ENCODE results near the gene SETD7.

Gene SETD7

DNA sequence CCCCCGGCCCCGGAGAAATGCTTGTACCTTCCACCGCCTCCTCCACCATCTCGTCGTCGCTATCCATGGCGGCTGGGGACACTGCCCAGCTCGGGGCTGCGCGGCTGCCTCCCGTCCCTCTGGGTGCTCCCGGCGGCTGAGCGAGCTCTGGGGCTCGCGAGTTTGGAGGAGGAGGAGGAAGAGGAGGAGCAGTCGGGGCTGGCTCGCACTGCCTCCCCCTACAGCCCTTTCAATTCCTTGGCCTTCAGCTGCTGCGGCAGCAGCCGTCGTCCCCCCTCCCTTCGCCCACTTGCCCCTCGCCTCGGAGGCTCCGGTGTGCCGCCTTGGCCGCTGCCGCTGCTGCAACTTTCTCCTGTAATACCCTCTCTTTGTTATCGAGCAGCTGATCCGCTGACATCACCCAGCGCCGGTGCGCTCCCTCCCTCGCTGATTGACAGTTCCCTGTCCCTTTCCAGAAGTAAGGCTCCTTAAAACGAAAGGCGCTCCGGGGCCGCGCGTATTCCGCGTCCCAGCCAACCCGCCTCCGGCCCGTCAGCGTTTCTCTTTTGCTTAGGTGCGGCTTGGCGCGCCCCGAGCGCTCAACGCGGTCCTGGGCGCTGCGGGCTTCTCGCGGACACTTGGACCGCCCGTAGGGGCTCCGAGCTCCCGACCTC lies at the start of gene SETD7:
TSS of gene SETD7 (minus strand) at position 149 of the 653 bp plus-strand sequence. CDS start at position 67, 82 bp downstream.
- in situ Hi-C loops (cut with HindIII; ENCODE audit: low pct_ligation_motif_present, low pct_unique_long_range_greater_than_20kb, low sequenced_read_pairs): no loop called here
- DNase-seq: peak; percentile 76

DNA sequence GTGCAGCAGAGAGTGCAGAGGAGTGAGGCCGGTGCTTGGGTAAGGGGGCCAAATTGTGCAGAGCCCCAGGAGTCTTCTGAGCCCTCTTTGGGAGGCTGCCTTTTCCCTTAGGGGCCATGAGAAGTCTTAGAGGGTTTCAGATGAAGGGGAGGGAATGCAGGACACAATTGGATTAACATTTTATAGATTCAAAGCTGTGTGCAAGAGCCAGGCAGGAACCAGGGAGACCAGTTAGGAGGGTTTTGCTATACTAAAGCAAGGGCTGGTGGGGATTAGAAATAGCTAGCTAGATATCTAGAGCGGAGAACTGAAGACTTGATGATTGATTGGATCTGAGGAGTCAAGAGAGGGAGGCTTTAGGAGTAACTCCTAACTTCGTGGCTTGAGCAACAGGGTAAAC lies 49.5 kb upstream of the SETD7 start:
- in situ Hi-C loops (cut with HindIII; ENCODE audit: low pct_ligation_motif_present, low pct_unique_long_range_greater_than_20kb, low sequenced_read_pairs): no loop called here

DNA sequence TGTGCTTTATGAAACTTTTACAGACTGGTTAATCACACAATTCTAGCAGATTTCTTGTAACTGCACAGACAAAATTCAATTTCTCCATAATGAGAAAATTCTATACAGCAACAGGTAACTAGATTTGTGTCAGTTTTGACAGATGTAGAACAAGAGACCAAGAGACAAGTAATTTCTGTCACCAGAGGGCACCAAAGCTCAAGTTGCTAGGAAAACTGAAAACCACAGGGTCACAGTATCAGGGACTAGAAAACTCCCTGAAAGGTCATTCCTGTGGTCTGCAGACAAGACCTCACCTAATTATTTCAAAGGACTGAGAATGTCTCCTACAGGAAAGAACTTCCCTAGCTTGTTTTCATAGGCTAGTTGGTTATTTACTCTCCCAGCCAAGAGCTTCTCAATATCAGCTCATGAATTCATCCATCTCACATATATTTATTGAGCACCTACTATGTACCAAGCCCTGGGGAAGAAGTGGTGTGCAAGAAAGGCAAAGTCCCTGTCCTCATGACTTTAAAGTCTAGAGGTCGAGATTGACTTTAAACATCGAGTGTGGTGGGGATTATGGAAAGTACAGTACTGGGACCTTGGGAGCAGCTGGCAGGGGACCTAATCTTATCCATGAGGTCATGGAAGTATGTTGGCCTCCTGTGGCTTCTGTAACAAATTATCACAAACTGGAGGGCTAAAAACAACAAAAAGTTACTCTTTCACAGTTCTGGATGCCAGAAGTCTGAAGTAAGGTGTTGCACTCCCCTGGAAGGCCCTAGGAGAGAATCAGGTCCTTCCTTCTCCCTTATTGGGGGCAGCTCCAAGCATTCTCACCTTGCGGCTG lies 47.8 kb upstream of the SETD7 start:
- in situ Hi-C loops (cut with HindIII; ENCODE audit: low pct_ligation_motif_present, low pct_unique_long_range_greater_than_20kb, low sequenced_read_pairs): no loop called here
- peak; percentile 65 for DNase-seq

More for the DNA sequence above, 49.5 kb upstream of the SETD7 start:
- DNase-seq: no peak

DNA sequence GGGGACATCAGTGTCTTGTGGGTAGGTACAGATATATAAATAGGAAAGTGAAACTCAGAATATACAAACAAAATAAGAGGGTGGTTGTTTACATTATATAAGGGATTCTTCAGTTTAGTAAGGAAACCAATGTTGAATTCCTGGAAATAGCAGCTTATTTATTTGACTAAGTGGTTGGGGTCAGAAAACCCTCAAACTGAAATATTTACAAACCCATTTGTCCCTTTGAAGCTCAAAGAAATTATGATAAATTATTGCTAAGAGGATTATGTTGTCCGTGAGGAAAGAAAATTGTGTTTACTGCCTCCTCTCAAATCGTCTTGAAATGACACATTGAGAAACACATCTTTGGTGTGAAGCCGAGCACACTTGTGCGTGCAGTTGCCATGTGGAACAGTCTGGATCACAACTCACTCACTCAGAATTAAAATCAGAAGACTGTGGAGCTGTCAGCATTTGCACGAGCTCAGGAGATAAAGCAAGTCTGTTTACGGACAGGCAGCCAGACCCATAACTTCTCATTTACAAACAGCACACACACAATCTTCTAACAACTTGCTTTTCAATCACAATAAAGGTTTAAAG lies 46.8 kb upstream of the SETD7 start:
- DNase-seq: no peak
- in situ Hi-C loops (cut with HindIII; ENCODE audit: low pct_ligation_motif_present, low pct_unique_long_range_greater_than_20kb, low sequenced_read_pairs): no loop called here

- in situ Hi-C loops (cut with HindIII; ENCODE audit: low pct_ligation_motif_present, low pct_unique_long_range_greater_than_20kb, low sequenced_read_pairs): no loop called here
Observed at GRCh38 chr4:139600662-139601061, 44.6 kb upstream of the SETD7 start.

DNA sequence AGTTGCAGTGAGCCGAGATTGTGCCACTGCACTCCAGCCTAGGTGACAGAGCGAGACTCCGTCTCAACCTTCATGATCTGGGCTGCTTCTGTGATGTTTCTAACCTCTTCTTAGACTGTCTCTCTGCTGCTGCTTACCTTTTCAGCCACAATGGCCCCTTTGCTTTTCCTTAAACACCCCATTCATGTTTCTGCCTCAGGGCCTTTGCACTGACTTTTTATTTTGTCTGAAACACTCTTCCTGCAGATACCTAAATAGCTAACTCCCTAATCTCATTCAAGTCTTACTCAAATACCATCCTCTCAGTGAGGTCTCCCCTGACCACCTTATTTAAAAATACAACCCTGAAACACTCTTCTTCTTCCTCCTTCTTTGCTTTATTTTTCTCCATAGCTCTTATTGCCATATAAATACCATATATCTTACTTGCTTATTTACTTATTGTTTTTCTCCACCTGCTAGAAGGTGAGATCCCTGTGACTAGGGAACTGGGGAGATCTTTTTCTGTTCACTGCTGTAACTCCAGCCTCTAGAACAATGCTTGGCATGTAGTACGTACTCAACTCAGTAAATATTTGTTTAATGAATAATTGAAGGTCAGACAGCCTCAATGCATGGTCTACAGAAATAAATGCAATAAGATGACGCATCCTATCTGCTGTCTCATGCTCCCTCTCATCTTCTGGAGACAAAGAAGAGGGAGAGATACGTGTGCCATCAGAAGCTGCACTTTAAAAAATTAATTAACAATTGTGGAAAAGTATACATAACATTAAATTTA lies 43.8 kb upstream of the SETD7 start:
- peak; percentile 33 for DNase-seq
- in situ Hi-C loops (cut with HindIII; ENCODE audit: low pct_ligation_motif_present, low pct_unique_long_range_greater_than_20kb, low sequenced_read_pairs): no loop called here

More at GRCh38 chr4:139600662-139601061, 44.6 kb upstream of the SETD7 start:
- DNase-seq: no peak

DNA sequence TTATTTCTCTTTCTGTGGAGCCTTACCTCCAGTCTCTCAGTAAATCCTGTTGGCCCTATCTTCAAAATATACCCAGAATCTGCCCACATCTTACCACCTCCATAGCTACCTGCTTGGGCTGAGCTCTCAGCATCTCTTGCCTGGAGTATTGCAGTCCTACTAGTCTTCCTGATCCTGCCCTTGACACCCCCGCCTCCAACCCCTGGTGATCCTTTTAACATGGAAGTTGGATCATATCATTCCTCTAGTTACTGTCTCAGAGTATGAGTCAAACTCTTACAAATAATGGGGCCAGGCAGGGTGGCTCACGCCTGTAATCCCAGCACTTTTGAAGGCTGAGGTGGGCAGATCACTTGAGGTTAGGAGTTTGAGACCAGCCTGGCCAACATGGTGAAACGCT lies 43.1 kb upstream of the SETD7 start:
- DNase-seq: no peak
- in situ Hi-C loops (cut with HindIII; ENCODE audit: low pct_ligation_motif_present, low pct_unique_long_range_greater_than_20kb, low sequenced_read_pairs): no loop called here

- in situ Hi-C loops (cut with HindIII; ENCODE audit: low pct_ligation_motif_present, low pct_unique_long_range_greater_than_20kb, low sequenced_read_pairs): no loop called here
- no peak for DNase-seq
Observed at GRCh38 chr4:139596684-139597279, 40.8 kb upstream of the SETD7 start.

GRCh38 chr4:139596034-139596683 lies 40.1 kb upstream of the SETD7 start:
- DNase-seq: no peak

GRCh38 chr4:139594591-139595185 lies 38.7 kb upstream of the SETD7 start:
- DNase-seq: no peak
- in situ Hi-C loops (cut with HindIII; ENCODE audit: low pct_ligation_motif_present, low pct_unique_long_range_greater_than_20kb, low sequenced_read_pairs): no loop called here

More at GRCh38 chr4:139596034-139596683, 40.1 kb upstream of the SETD7 start:
- in situ Hi-C loops (cut with HindIII; ENCODE audit: low pct_ligation_motif_present, low pct_unique_long_range_greater_than_20kb, low sequenced_read_pairs): no loop called here

DNA sequence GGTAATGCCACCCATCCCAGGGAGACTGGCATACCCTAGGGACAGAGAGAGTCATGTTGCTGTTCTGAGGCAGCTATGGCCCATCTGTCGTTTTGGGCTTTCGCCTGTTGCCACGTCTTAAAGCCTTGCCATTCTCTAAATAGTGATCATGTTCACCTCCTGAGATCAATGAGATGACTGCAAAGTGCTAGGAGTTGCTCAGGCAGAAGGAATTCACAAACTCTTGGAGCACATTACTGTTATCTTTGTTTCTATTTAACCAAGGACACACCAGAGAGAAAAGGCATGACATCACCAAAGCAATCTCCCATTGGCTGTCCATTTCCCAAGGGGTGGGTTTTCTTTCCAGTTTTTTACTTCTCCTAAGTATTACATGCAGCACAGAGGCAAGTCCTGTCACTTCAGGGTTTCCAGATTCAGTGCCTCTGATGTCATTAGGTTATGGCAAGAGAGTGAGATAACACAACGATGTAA lies 37.1 kb upstream of the SETD7 start:
- DNase-seq: peak; percentile 44
- in situ Hi-C loops (cut with HindIII; ENCODE audit: low pct_ligation_motif_present, low pct_unique_long_range_greater_than_20kb, low sequenced_read_pairs): no loop called here

- DNase-seq: no peak
- in situ Hi-C loops (cut with HindIII; ENCODE audit: low pct_ligation_motif_present, low pct_unique_long_range_greater_than_20kb, low sequenced_read_pairs): no loop called here
Observed at GRCh38 chr4:139589336-139590018, 33.5 kb upstream of the SETD7 start.

DNA sequence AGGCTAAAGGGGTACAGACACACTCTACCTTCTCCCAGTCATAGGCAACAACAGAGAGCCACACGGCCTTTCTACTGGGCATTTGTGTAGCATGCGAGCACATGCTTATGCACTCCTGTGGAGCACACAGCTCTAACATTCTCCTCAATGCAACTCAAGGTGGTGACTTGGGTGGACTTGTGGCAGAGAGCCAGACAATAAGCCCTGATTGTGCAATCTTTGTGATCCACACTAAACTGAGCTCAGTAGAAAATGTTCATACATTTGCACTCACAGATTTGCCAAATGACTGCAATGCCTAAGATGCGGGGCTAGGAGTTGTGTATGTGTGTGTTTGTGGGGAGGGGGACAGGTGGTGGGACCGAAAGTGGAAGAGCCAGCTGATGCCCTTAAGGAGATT lies 31.4 kb upstream of the SETD7 start:
- in situ Hi-C loops (cut with HindIII; ENCODE audit: low pct_ligation_motif_present, low pct_unique_long_range_greater_than_20kb, low sequenced_read_pairs): no loop called here
- no peak for DNase-seq

GRCh38 chr4:139585473-139585872 lies 29.5 kb upstream of the SETD7 start:
- in situ Hi-C loops (cut with HindIII; ENCODE audit: low pct_ligation_motif_present, low pct_unique_long_range_greater_than_20kb, low sequenced_read_pairs): no loop called here
- DNase-seq: no peak

GRCh38 chr4:139584784-139585183 lies 28.8 kb upstream of the SETD7 start:
- no peak for DNase-seq
- in situ Hi-C loops (cut with HindIII; ENCODE audit: low pct_ligation_motif_present, low pct_unique_long_range_greater_than_20kb, low sequenced_read_pairs): no loop called here

GRCh38 chr4:139584013-139584412 lies 28.0 kb upstream of the SETD7 start:
- in situ Hi-C loops (cut with HindIII; ENCODE audit: low pct_ligation_motif_present, low pct_unique_long_range_greater_than_20kb, low sequenced_read_pairs): no loop called here
- no peak for DNase-seq

- in situ Hi-C loops (cut with HindIII; ENCODE audit: low pct_ligation_motif_present, low pct_unique_long_range_greater_than_20kb, low sequenced_read_pairs): no loop called here
- DNase-seq: no peak
Observed at GRCh38 chr4:139582044-139582443, 26.0 kb upstream of the SETD7 start.

All from ACHN (cell line).